Subcutaneous adipose tissue (tissue), 4 donors: ENCODE data around the gene FAF2. TPM values are rescaled to one million over a fixed set of nuclear protein-coding genes. Genes with fewer than 3 reads are reported as not detected.

Source experiments
- CTCF ChIP-seq: fragments of 450-650 bp; IDR thresholded peaks from one replicate; pipeline ENCODE4 v1.5.1; 2016; ENCODE audit warnings: low read depth, mild to moderate bottlenecking, control low read depth, antibody characterized with exemption, moderate library complexity
- total RNA-seq, 4 donors: library from RNA; depleted of rRNA; stranded (reverse); fragments of >200 nt; gene quantifications; one replicate each; pipeline ENCODE4 v1.1.0, GENCODE V29; 2016

The FAF2 gene
- total RNA-seq, 4 donors from 2014 or later, result 21.9 to 32.3 (median 23.9) TPM

- no peak for TF ChIP-seq CTCF
These were observed 76.0 kb downstream of the FAF2 start for GRCh38 chr5:176524138-176524537.

DNA sequence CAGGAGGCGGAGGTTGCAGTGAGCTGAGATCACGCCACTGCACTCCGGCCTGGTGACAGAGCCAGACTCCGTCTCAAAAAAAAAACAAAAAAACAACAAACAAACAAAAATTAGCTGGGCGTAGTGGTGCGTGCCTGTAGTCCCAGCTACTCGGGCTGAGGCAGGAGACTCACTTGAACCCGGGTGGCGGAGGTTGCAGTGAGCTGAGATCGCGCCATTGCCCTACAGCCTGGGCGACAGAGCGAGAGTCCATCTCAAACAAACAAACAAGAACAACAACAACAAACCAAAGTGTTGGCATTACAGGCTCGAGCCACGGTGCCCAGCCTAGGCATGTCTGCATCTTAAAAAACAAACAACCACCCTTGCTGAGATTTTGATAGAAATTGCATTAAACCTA is 76.8 kb downstream of the FAF2 start:
- TF ChIP-seq CTCF, result no peak

GRCh38 chr5:176525677-176526076 is 77.5 kb downstream of the FAF2 start:
- no peak for TF ChIP-seq CTCF

- TF ChIP-seq CTCF, result no peak
These were observed 78.3 kb downstream of the FAF2 start for GRCh38 chr5:176526462-176526861.

GRCh38 chr5:176527246-176528222 is 79.3 kb downstream of the FAF2 start:
- TF ChIP-seq CTCF, result no peak

DNA sequence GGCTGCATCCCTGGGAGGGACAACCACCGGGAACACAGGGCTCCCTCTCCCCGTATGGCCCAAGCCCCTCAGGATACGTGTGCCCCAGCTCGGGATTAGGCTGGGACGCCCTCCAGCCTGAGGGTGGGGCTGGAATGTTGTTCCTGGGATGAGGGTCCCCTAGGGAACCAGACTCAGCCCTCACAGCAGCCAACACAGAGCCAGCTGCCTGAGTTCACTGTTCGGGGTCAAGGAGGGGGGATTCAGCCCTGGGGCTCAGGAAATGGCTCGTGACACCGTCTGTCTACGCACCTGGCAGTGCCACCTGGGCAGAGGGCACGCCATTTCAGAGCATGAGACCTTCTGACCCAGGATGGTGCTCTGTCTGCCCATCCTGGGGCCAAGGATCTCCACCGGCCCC is 80.1 kb downstream of the FAF2 start:
- TF ChIP-seq CTCF, result no peak

DNA sequence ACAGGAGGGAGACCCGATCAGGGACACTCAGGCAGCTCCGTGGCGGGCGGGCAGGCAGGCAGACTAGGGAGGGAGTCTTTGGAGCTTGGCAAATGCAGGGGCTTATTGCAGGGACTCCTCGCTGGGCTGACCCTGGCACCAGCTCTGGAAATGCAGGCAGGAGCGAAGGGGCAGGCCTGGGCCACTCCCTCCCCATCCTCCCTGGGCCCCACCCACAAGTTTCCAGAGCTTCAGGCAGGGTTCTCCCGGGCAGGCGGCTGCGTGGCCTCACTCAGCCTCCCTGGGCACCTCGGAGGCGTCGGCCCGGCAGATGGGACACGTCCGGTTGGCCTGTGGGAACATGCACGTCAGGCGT is 80.6 kb downstream of the FAF2 start:
- no peak for TF ChIP-seq CTCF
